Transverse colon (tissue), 4 donors: ENCODE results near the gene MAP2K5. TPM values are rescaled to one million over a fixed set of nuclear protein-coding genes. Genes with fewer than 3 reads are reported as not detected.
"Not testable (repeated sequence)": the region's sequence is repeated elsewhere in the genome, so short reads cannot be mapped to it uniquely, and the experiment has no call there.

ENCODE experiments used
- DNase-seq: peaks from one replicate; pipeline ENCODE4 v3.0.0-alpha.2; 2019
- H3K27ac ChIP-seq, 4 donors: fragments of 200-600 bp; sonication (generic); 2 replicates each; pipeline ENCODE4 v1.5.1; 2016 to 2018; ENCODE audit warnings: inconsistent platforms in 4 of 4
- H3K27me3 ChIP-seq: fragments of 200-600 bp; sonication (generic); 2 replicates; pipeline ENCODE4 v1.5.1; 2017; ENCODE audit warnings: inconsistent platforms
- H3K36me3 ChIP-seq, 4 donors: fragments of 200-600 bp; sonication (generic); 2 replicates each; pipeline ENCODE4 v1.5.1; 2017 to 2019; ENCODE audit warnings: inconsistent platforms in 4 of 4
- H3K4me1 ChIP-seq, 4 donors: fragments of 200-600 bp; sonication (generic); 2 replicates each; pipeline ENCODE4 v1.5.1; 2017 to 2020; ENCODE audit warnings: inconsistent platforms in 4 of 4
- H3K4me3 ChIP-seq, 4 donors: fragments of 200-600 bp; sonication (generic); 1 replicate in 1 of 4; 2 replicates in 3 of 4; pipeline versions ENCODE4 v1.5.1 to v1.6.1; 2017 to 2019; ENCODE audit warnings: inconsistent platforms in 4 of 4
- H3K9me3 ChIP-seq, 2 donors: fragments of 200-600 bp; sonication (generic); 2 replicates each; pipeline ENCODE4 v1.5.1; 2017 to 2019; ENCODE audit warnings: inconsistent platforms in 2 of 2
- CTCF ChIP-seq, 5 experiments: fragments of 200-600 bp in 3 of 5; fragments of 450-650 bp in 2 of 5; sonication (generic) in 3 of 5; IDR thresholded peaks; 1 replicate in 2 of 5; 2 replicates in 3 of 5; pipeline ENCODE4 v1.5.1; 2016 to 2017; ENCODE audit warnings: antibody characterized with exemption in 5 of 5, inconsistent platforms in 3 of 5, mild to moderate bottlenecking in 2 of 5, moderate library complexity in 1 of 5
- EP300 ChIP-seq: sonication (generic); formaldehyde crosslinking; IDR thresholded peaks from one replicate; pipeline ENCODE4 v1.6.1; 2017; ENCODE audit warnings: antibody characterized with exemption, low read depth
- POLR2A ChIP-seq: fragments of 450-650 bp; IDR thresholded peaks from one replicate; pipeline ENCODE4 v1.6.1; 2016; ENCODE audit warnings: antibody characterized with exemption, mild to moderate bottlenecking, moderate library complexity
- POLR2AphosphoS5 ChIP-seq, 3 donors: sonication (generic); formaldehyde crosslinking; IDR thresholded peaks; one replicate each; pipeline ENCODE4 v1.6.1; 2016; ENCODE audit warnings: antibody characterized with exemption in 3 of 3
- WGBS, 2 donors: methylation state at CpG; one replicate each; pipeline ENCODE4 v1.1.5; 2018; ENCODE audit warnings: low coverage in 1 of 2; 5-methylcytosine and 5-hydroxymethylcytosine counted together
- in situ Hi-C, 4 donors: fragments of 200-750 bp; cut with MboI; loops; one replicate each; pipeline versions ENCODE4 v1.15.0 to v1.15.1; 2017; ENCODE audit warnings: low sequenced_read_pairs in 3 of 4, low pct_ligation_motif_present in 1 of 4, low pct_unique_long_range_greater_than_20kb in 1 of 4
- intact Hi-C: fragments of 100-400 bp; cut with DNase I; formaldehyde crosslinking; loops from one replicate; pipeline ENCODE4 v1.15.1; 2023; ENCODE audit warnings: low total_unique reads
- total RNA-seq, 4 donors: library from RNA; depleted of rRNA; stranded (reverse); fragments of >200 nt; gene quantifications; one replicate each; pipeline ENCODE4 v1.1.0, GENCODE V29; 2016

The MAP2K5 gene
- total RNA-seq, 4 donors from 2014 or later, result 19.8 to 320 (median 21.1) TPM

- no peak overlapping the region for H3K27ac ChIP-seq
- DNase-seq, result no peak
- WGBS, 2 donors, result 77 to 100% methylated on average over 2 of the region's 2 CpGs
- intact Hi-C loops (no loop called here), in situ Hi-C loops (no loop called here)
- no peak for TF ChIP-seq POLR2A
- no peak for TF ChIP-seq POLR2AphosphoS5 (IDR thresholded peaks at IDR 0.05)
- TF ChIP-seq CTCF (IDR thresholded peaks at IDR 0.05), result no peak
- no peak for TF ChIP-seq EP300
- H3K27me3 ChIP-seq, result no peaks in the 10 kb centered on the region
- no peaks in the 10 kb centered on the region for H3K4me1 ChIP-seq
- no peaks in the 10 kb centered on the region for H3K36me3 ChIP-seq
- H3K9me3 ChIP-seq, result no peaks in the 10 kb centered on the region
- H3K4me3 ChIP-seq, result no peak overlapping the region
Observed at GRCh38 chr15:67670647-67671305, 128.3 kb downstream of the MAP2K5 start.

- intact Hi-C loops, H3K9me3 ChIP-seq, H3K27ac ChIP-seq, H3K27me3 ChIP-seq, DNase-seq, H3K36me3 ChIP-seq, H3K4me3 ChIP-seq, in situ Hi-C loops, H3K4me1 ChIP-seq: not testable (repeated sequence)
- WGBS, 2 donors, result 97 to 100% methylated on average over 2 of the region's 2 CpGs
Observed at GRCh38 chr15:67672834-67673233, 130.3 kb downstream of the MAP2K5 start.

- Histone ChIP-seq H3K36me3 (no peaks in the 10 kb centered on the region), H3K4me1 (no peaks in the 10 kb centered on the region), H3K9me3 (no peaks in the 10 kb centered on the region), H3K27me3 (no peaks in the 10 kb centered on the region), H3K27ac (no peak overlapping the region), H3K4me3 (no peak overlapping the region)
- intact Hi-C loops (no loop called here), in situ Hi-C loops (no loop called here)
- TF ChIP-seq EP300 (no peak), POLR2AphosphoS5 (IDR thresholded peaks at IDR 0.05) (no peak), POLR2A (no peak), CTCF (IDR thresholded peaks at IDR 0.05) (no peak)
- 87 to 93% methylated on average over 3 of the region's 3 CpGs for WGBS, 2 donors
- DNase-seq, result no peak
Observed at GRCh38 chr15:67674983-67675382, 132.5 kb downstream of the MAP2K5 start.

- no peaks in the 10 kb centered on the region for H3K4me1 ChIP-seq
- in situ Hi-C loops, result no loop called here
- no peak overlapping the region for H3K27ac ChIP-seq
- H3K4me3 ChIP-seq, result no peak overlapping the region
- H3K27me3 ChIP-seq, result no peaks in the 10 kb centered on the region
- H3K36me3 ChIP-seq, result no peaks in the 10 kb centered on the region
- 97 to 100% methylated on average over 1 to 2 of the region's 2 CpGs for WGBS, 2 donors
- TF ChIP-seq CTCF (IDR thresholded peaks at IDR 0.05) (no peak), EP300 (no peak), POLR2A (no peak), POLR2AphosphoS5 (IDR thresholded peaks at IDR 0.05) (no peak)
- DNase-seq, result no peak
- peaks cover 4 to 5% of the 10 kb centered on the region in 2 donors for H3K9me3 ChIP-seq
- intact Hi-C loops, result no loop called here
Observed at GRCh38 chr15:67678089-67678488, 135.6 kb downstream of the MAP2K5 start.

GRCh38 chr15:67678993-67679392 lies 136.5 kb downstream of the MAP2K5 start:
- TF ChIP-seq CTCF (IDR thresholded peaks at IDR 0.05) (no peak), EP300 (no peak), POLR2AphosphoS5 (IDR thresholded peaks at IDR 0.05) (no peak), POLR2A (no peak)
- Histone ChIP-seq H3K36me3 (no peaks in the 10 kb centered on the region), H3K4me1 (no peaks in the 10 kb centered on the region), H3K4me3 (no peak overlapping the region), H3K27ac (no peak overlapping the region), H3K9me3 (peaks cover 12 to 14% of the 10 kb centered on the region in 2 donors), H3K27me3 (no peaks in the 10 kb centered on the region)
- in situ Hi-C loops, result no loop called here
- 93 to 96% methylated on average over 2 to 5 of the region's 5 CpGs for WGBS, 2 donors
- intact Hi-C loops, result no loop called here
- no peak for DNase-seq
